Keratinocyte (primary cell): ENCODE measurements around the gene IL19. TPM values are rescaled to one million over a fixed set of nuclear protein-coding genes. Genes with fewer than 3 reads are reported as not detected.

ENCODE experiments used
- DNase-seq: peaks from one replicate; pipeline ENCODE4 v3.0.0-alpha.2; 2011; ENCODE audit warnings: low read depth, missing footprints, low spot score
- FAIRE-seq: peaks from 2 replicates; lab custom pipeline; 2011; peaks lifted over from hg19 to GRCh38; lab: Jason Lieb, UNC
- H2AFZ ChIP-seq: 2 replicates; pipeline ENCODE4 v1.6.0; 2012; ENCODE audit warnings: low read length, control low read depth, inconsistent platforms; ENCODE audit not compliant: control insufficient read depth
- H3K27ac ChIP-seq: 2 replicates; pipeline ENCODE4 v1.5.1; 2011; ENCODE audit warnings: low read length; ENCODE audit not compliant: control insufficient read depth, insufficient read depth
- H3K27me3 ChIP-seq: 3 replicates; pipeline ENCODE4 v1.6.0; 2011; ENCODE audit warnings: low read length; ENCODE audit not compliant: control insufficient read depth, insufficient read depth; ENCODE audit errors: extremely low read depth
- H3K36me3 ChIP-seq, 2 experiments: 2 replicates in 1 of 2; 3 replicates in 1 of 2; pipeline ENCODE4 v1.5.1; 2011; ENCODE audit warnings: low read length in 2 of 2, mild to moderate bottlenecking in 1 of 2; ENCODE audit not compliant: control insufficient read depth in 2 of 2, insufficient read depth in 2 of 2; ENCODE audit errors: extremely low read depth in 1 of 2
- H3K4me1 ChIP-seq: 3 replicates; pipeline ENCODE4 v1.5.1; 2011; ENCODE audit warnings: low read length; ENCODE audit not compliant: control insufficient read depth, insufficient read depth; ENCODE audit errors: extremely low read depth
- H3K4me2 ChIP-seq: 3 replicates; pipeline ENCODE4 v1.6.0; 2011; ENCODE audit warnings: low read depth, low read length; ENCODE audit not compliant: control insufficient read depth, insufficient read depth; ENCODE audit errors: extremely low read depth
- H3K4me3 ChIP-seq, 3 experiments: fragments of 200-600 bp in 1 of 3; sonication (generic) in 1 of 3; 2 replicates in 2 of 3; 3 replicates in 1 of 3; pipeline ENCODE4 v1.5.1; 2011 to 2016; ENCODE audit warnings: low read length in 3 of 3, mild to moderate bottlenecking in 3 of 3, control low read depth in 2 of 3, inconsistent platforms in 1 of 3, low read depth in 1 of 3, mixed read lengths in 1 of 3, mixed run types in 1 of 3, moderate library complexity in 1 of 3; ENCODE audit not compliant: control insufficient read depth in 2 of 3, insufficient read depth in 2 of 3; ENCODE audit errors: extremely low read depth in 1 of 3
- H3K79me2 ChIP-seq: 2 replicates; pipeline ENCODE4 v1.6.0; 2012; ENCODE audit warnings: low read length; ENCODE audit not compliant: control insufficient read depth, insufficient read depth
- H3K9ac ChIP-seq: 3 replicates; pipeline ENCODE4 v1.6.0; 2011; ENCODE audit warnings: low read length; ENCODE audit not compliant: control insufficient read depth, insufficient read depth; ENCODE audit errors: extremely low read depth
- H3K9me1 ChIP-seq: 3 replicates; pipeline ENCODE4 v1.6.0; 2011; ENCODE audit warnings: low read length; ENCODE audit not compliant: control insufficient read depth, insufficient read depth; ENCODE audit errors: extremely low read depth
- H3K9me3 ChIP-seq: 2 replicates; pipeline ENCODE4 v1.5.1; 2012; ENCODE audit warnings: low read depth, low read length; ENCODE audit not compliant: control insufficient read depth
- H4K20me1 ChIP-seq: 3 replicates; pipeline ENCODE4 v1.6.0; 2011; ENCODE audit warnings: low read length; ENCODE audit not compliant: control insufficient read depth, insufficient read depth; ENCODE audit errors: extremely low read depth
- EZH2 ChIP-seq: IDR thresholded peaks from one replicate; pipeline ENCODE4 v1.6.1; 2012; ENCODE audit warnings: inconsistent platforms, mild to moderate bottlenecking, low read length, moderate library complexity
- dilution Hi-C: fragments of 300-500 bp; cut with MboI; formaldehyde crosslinking; loops from one replicate; pipeline ENCODE4 v1.7.0; 2020; ENCODE audit warnings: low sequenced_read_pairs; ENCODE audit not compliant: extremely low pct_ligation_motif_present
- polyA plus RNA-seq, 5 experiments: library from polyadenylated mRNA; depleted of rRNA in 3 of 5; stranded (reverse) in 3 of 5; stranded (forward) in 1 of 5; unstranded in 1 of 5; fragments of >200 nt; gene quantifications; 1 replicate in 1 of 5; 2 replicates in 3 of 5; 3 replicates in 1 of 5; pipeline versions ENCODE4 v1.2.1 to v1.2.3, GENCODE V29; 2011 to 2012; ENCODE audit warnings: missing spikeins in 2 of 5, low read depth in 1 of 5, low replicate concordance in 1 of 5
- TF ChIP-seq, protein P1 (sequence below), 3 experiments: IDR thresholded peaks in 1 of 3; conservative IDR thresholded peaks in 1 of 3; optimal IDR thresholded peaks in 1 of 3; 2 replicates in 2 of 3; 3 replicates in 1 of 3; pipeline versions ENCODE3 to v1.5.1; 2011; ENCODE audit warnings: low read length in 3 of 3, mild to moderate bottlenecking in 3 of 3, moderate library complexity in 2 of 3, control low read depth in 1 of 3, inconsistent platforms in 1 of 3; ENCODE audit not compliant: insufficient read depth in 2 of 3; ENCODE audit errors: extremely low read depth in 1 of 3

Gene IL19
- polyA plus RNA-seq, 1 donor (not counting 4 experiments of a cell fraction or from before 2014, with no cell fraction given), result not detected

DNA sequence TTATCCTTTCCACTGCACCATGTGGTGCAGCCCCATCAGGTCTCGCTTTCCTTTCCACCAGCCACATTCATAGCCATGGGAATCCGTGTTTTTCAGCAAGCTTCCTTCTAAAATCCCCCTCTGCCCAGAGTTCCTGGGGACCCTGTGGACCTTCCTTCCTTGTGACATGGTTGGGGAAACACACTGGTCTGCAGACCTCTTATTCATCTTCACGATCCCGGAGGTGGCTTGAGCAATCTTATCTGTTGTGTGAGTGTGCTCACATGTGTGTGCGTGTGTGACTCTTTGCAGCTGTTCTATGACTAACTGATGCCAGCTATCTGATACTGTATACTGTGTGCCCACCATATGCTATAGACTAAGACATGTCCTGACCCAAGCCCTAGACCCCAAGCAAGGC, 17.3 kb downstream of the IL19 start:
- H3K27me3 ChIP-seq, result no peaks in the 10 kb centered on the region
- no peaks in the 10 kb centered on the region for H3K36me3 ChIP-seq
- no peak overlapping the region for H3K4me3 ChIP-seq
- FAIRE-seq, result no peak
- dilution Hi-C loops, result no loop called here
- no peak for DNase-seq
- TF ChIP-seq, protein P1, sequence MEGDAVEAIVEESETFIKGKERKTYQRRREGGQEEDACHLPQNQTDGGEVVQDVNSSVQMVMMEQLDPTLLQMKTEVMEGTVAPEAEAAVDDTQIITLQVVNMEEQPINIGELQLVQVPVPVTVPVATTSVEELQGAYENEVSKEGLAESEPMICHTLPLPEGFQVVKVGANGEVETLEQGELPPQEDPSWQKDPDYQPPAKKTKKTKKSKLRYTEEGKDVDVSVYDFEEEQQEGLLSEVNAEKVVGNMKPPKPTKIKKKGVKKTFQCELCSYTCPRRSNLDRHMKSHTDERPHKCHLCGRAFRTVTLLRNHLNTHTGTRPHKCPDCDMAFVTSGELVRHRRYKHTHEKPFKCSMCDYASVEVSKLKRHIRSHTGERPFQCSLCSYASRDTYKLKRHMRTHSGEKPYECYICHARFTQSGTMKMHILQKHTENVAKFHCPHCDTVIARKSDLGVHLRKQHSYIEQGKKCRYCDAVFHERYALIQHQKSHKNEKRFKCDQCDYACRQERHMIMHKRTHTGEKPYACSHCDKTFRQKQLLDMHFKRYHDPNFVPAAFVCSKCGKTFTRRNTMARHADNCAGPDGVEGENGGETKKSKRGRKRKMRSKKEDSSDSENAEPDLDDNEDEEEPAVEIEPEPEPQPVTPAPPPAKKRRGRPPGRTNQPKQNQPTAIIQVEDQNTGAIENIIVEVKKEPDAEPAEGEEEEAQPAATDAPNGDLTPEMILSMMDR (optimal IDR thresholded peaks at IDR 0.05 in 1 of 3, IDR thresholded peaks at IDR 0.05 in 1 of 3, conservative IDR thresholded peaks at IDR 0.05 in 1 of 3; ENCODE audit: extremely low read depth in 1 of 3, insufficient read depth in 2 of 3, low read length in 3 of 3), result no peak
- no peak for TF ChIP-seq EZH2
- H3K9me3 ChIP-seq, result no peaks in the 10 kb centered on the region
- H4K20me1 ChIP-seq, result no peaks in the 10 kb centered on the region
- no peak overlapping the region for H3K4me2 ChIP-seq
- H3K4me1 ChIP-seq, result peaks cover 3% of the 10 kb centered on the region
- H3K9me1 ChIP-seq, result no peaks in the 10 kb centered on the region
- H3K79me2 ChIP-seq, result no peaks in the 10 kb centered on the region
- no peak overlapping the region for H2AFZ ChIP-seq
- no peak overlapping the region for H3K9ac ChIP-seq
- no peak overlapping the region for H3K27ac ChIP-seq

DNA sequence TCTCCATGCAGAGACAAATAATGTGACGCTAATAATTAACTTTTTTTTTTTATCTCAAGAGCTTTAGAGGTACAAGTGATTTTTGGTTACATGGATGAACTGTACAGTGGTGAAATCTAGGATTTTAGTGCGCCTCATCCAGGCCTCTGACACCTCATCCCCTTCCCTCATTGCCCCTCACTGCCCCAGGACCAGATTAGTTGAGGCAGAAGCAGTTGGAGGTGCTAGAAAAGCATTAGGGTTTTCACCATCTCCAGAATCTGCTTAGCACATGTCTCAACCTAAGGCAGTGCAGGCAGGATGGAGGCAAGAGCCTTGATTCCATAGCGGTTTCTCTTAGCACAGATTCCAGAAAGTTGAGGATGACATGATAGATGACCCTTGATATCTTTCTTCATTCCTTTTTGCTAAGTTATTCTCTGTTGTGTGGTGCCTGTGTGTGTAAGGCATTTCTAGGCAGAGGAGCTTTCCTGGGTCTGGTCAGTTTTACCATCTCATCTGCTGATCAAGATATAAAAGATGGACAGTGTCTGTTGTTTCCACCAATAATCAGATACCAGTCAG, 18.0 kb downstream of the IL19 start:
- H3K79me2 ChIP-seq, result no peaks in the 10 kb centered on the region
- H2AFZ ChIP-seq, result no peak overlapping the region
- no peak for FAIRE-seq
- H4K20me1 ChIP-seq, result no peaks in the 10 kb centered on the region
- TF ChIP-seq EZH2, result no peak
- TF ChIP-seq, protein P1 (optimal IDR thresholded peaks at IDR 0.05 in 1 of 3, IDR thresholded peaks at IDR 0.05 in 1 of 3, conservative IDR thresholded peaks at IDR 0.05 in 1 of 3; ENCODE audit: extremely low read depth in 1 of 3, insufficient read depth in 2 of 3, low read length in 3 of 3), result no peak
- dilution Hi-C loops, result no loop called here
- no peak overlapping the region for H3K27ac ChIP-seq
- H3K9me1 ChIP-seq, result no peaks in the 10 kb centered on the region
- H3K9ac ChIP-seq, result no peak overlapping the region
- H3K9me3 ChIP-seq, result no peaks in the 10 kb centered on the region
- no peaks in the 10 kb centered on the region for H3K27me3 ChIP-seq
- no peak overlapping the region for H3K4me2 ChIP-seq
- H3K4me3 ChIP-seq, result no peak overlapping the region
- peaks cover 3% of the 10 kb centered on the region for H3K4me1 ChIP-seq
- no peak for DNase-seq
- no peaks in the 10 kb centered on the region for H3K36me3 ChIP-seq
